HepG2 (cell line): ENCODE results near the gene RPGR. TPM values are rescaled to one million over a fixed set of nuclear protein-coding genes. Genes with fewer than 3 reads are reported as not detected.

ENCODE experiments used
- ATAC-seq: fragments of 200-7000 bp; cut with Tn5 transposase; 3 replicates; pipeline ENCODE4 v1.9.1; 2020; ENCODE audit warnings: mild to moderate bottlenecking, moderate library complexity
- BruUV-seq: library from RNA; stranded (reverse); fragments of 400-500 nt; replicated peaks from 2 replicates; lab custom pipeline; 2021; lab: Mats Ljungman, UMichigan
- CTCF ChIA-PET: fragments of 300-600 bp; formaldehyde crosslinking; extraction: SDS; loops from one replicate; lab custom pipeline; 2021; ENCODE audit warnings: low total read pairs, inconsistent platforms, low intra/inter-chr PET ratio; lab: Yijun Ruan, JAX
- POLR2A ChIA-PET: fragments of 350-600 bp; sonication (Branson Sonifier 250); formaldehyde crosslinking; loops from one replicate; lab custom pipeline; 2020; ENCODE audit warnings: antibody characterized with exemption, inconsistent platforms; lab: Yijun Ruan, JAX
- DNase-seq: peaks from one replicate; pipeline ENCODE4 v3.0.0-alpha.2; 2015; ENCODE audit warnings: low spot score
- FAIRE-seq: peaks from 3 replicates; lab custom pipeline; 2011; peaks lifted over from hg19 to GRCh38; lab: Jason Lieb, UNC
- H2AFZ ChIP-seq: one replicate; pipeline ENCODE4 v1.6.1; 2011; ENCODE audit warnings: low read length, inconsistent platforms
- H3K27ac ChIP-seq: fragments of 300-600 bp; 3 replicates; pipeline ENCODE4 v1.8.0; 2011; ENCODE audit warnings: mixed run types, mild to moderate bottlenecking, mixed read lengths, low read length, inconsistent platforms; ENCODE audit not compliant: insufficient read depth; ENCODE audit errors: extremely low read length
- H3K27me3 ChIP-seq, 2 experiments: fragments of 200-600 bp in 1 of 2; 2 replicates in 1 of 2; 3 replicates in 1 of 2; pipeline versions ENCODE4 v1.6.0 to v1.8.0; 2011; ENCODE audit warnings: low read length in 2 of 2, mild to moderate bottlenecking in 2 of 2, moderate library complexity in 2 of 2, inconsistent platforms in 1 of 2; ENCODE audit not compliant: insufficient read depth in 2 of 2, control insufficient read depth in 1 of 2
- H3K36me3 ChIP-seq, 2 experiments: fragments of 200-600 bp in 1 of 2; replicated peaks in 1 of 2; 2 replicates in 1 of 2; 3 replicates in 1 of 2; pipeline versions ENCODE4 v1.5.1 to v1.8.0; 2011; ENCODE audit warnings: low read length in 2 of 2, inconsistent platforms in 1 of 2; ENCODE audit not compliant: insufficient read depth in 2 of 2, control insufficient read depth in 1 of 2
- H3K4me1 ChIP-seq: 2 replicates; pipeline ENCODE4 v1.5.1; 2012; ENCODE audit warnings: low read length, inconsistent platforms; ENCODE audit not compliant: insufficient read depth
- H3K4me2 ChIP-seq: 2 replicates; pipeline ENCODE4 v1.6.0; 2011; ENCODE audit warnings: low read depth, low read length, inconsistent platforms
- H3K4me3 ChIP-seq, 3 experiments: fragments of 200-600 bp in 1 of 3; sonication (generic), shearing (Covaris generic) in 1 of 3; replicated peaks in 1 of 3; 2 replicates each; pipeline ENCODE4 v1.5.1; 2011 to 2016; ENCODE audit warnings: low read length in 3 of 3, inconsistent platforms in 2 of 3, low read depth in 2 of 3, mild to moderate bottlenecking in 2 of 3, control low read depth in 1 of 3, mixed read lengths in 1 of 3; ENCODE audit not compliant: insufficient read depth in 1 of 3
- H3K79me2 ChIP-seq: one replicate; pipeline ENCODE4 v1.6.1; 2011; ENCODE audit warnings: low read length, inconsistent platforms; ENCODE audit not compliant: insufficient read depth
- H3K9ac ChIP-seq: 2 replicates; pipeline ENCODE4 v1.6.0; 2011; ENCODE audit warnings: mild to moderate bottlenecking, low read depth, low read length, inconsistent platforms; ENCODE audit not compliant: insufficient read depth
- H3K9me3 ChIP-seq: 2 replicates; pipeline ENCODE4 v1.5.1; 2012; ENCODE audit warnings: mild to moderate bottlenecking, low read length
- H4K20me1 ChIP-seq: 2 replicates; pipeline ENCODE4 v1.6.0; 2011; ENCODE audit warnings: inconsistent platforms, mild to moderate bottlenecking, low read length, moderate library complexity; ENCODE audit not compliant: insufficient read depth
- IKZF1 ChIP-seq: fragments of 450-650 bp; IDR thresholded peaks from 2 replicates; pipeline ENCODE4 v1.7.1; 2016
- IRX3 ChIP-seq: sonication (generic); formaldehyde crosslinking; IDR thresholded peaks from 2 replicates; pipeline ENCODE4 v1.8.1; 2023; ENCODE audit warnings: mild to moderate bottlenecking, low read depth, missing genetic modification reagents, borderline replicate concordance
- SNAPC2 ChIP-seq: sonication (generic); formaldehyde crosslinking; IDR thresholded peaks from 2 replicates; pipeline ENCODE4 v1.8.1; 2022; ENCODE audit warnings: mild to moderate bottlenecking, missing genetic modification reagents
- YEATS4 ChIP-seq: sonication (generic); formaldehyde crosslinking; IDR thresholded peaks from 2 replicates; pipeline ENCODE4 v1.4.0; 2020; ENCODE audit warnings: missing genetic modification reagents, borderline replicate concordance
- ZFP82 ChIP-seq: sonication (generic); formaldehyde crosslinking; IDR thresholded peaks from 2 replicates; pipeline ENCODE4 v1.5.1; 2020; ENCODE audit warnings: mild to moderate bottlenecking, missing genetic modification reagents, borderline replicate concordance
- ZMAT5 ChIP-seq: sonication (generic); formaldehyde crosslinking; IDR thresholded peaks from 2 replicates; pipeline ENCODE4 v1.5.0; 2020; ENCODE audit warnings: mild to moderate bottlenecking, low read depth, missing genetic modification reagents, borderline replicate concordance
- ZNF124 ChIP-seq: sonication (generic); formaldehyde crosslinking; IDR thresholded peaks from 2 replicates; pipeline ENCODE4 v1.4.0; 2020; ENCODE audit warnings: missing genetic modification reagents
- ZNF318 ChIP-seq: sonication (generic); formaldehyde crosslinking; IDR thresholded peaks from 2 replicates; pipeline ENCODE4 v1.4.0; 2020; ENCODE audit warnings: mild to moderate bottlenecking, missing genetic modification reagents
- ZNF615 ChIP-seq: sonication (generic); formaldehyde crosslinking; IDR thresholded peaks from 2 replicates; pipeline ENCODE4 v1.5.0; 2020; ENCODE audit warnings: mild to moderate bottlenecking, missing genetic modification reagents, borderline replicate concordance
- ZNF710 ChIP-seq: sonication (generic); formaldehyde crosslinking; IDR thresholded peaks from 2 replicates; pipeline ENCODE4 v1.5.0; 2020; ENCODE audit warnings: mild to moderate bottlenecking, missing genetic modification reagents, borderline replicate concordance
- ZNF766 ChIP-seq: sonication (generic); formaldehyde crosslinking; IDR thresholded peaks from 2 replicates; pipeline ENCODE4 v1.5.0; 2020; ENCODE audit warnings: missing genetic modification reagents, borderline replicate concordance
- WGBS: methylation state at CpG from one replicate; pipeline ENCODE4 v1.1.6; 2017; ENCODE audit warnings: low lambda C conversion rate; 5-methylcytosine and 5-hydroxymethylcytosine counted together
- in situ Hi-C: cut with HindIII; loops from 2 replicates; pipeline ENCODE4 v1.10.0; 2017; ENCODE audit warnings: low pct_unique_long_range_greater_than_20kb; ENCODE audit not compliant: extremely low pct_ligation_motif_present
- intact Hi-C: fragments of 100-400 bp; cut with micrococcal nuclease; formaldehyde crosslinking; loops from one replicate; pipeline ENCODE4 v1.10.0; 2022; ENCODE audit not compliant: unreplicated experiment
- polyA plus RNA-seq, 8 experiments: library from polyadenylated mRNA; depleted of rRNA in 3 of 8; stranded (reverse) in 7 of 8; unstranded in 1 of 8; fragments of >200 nt; fragmentation: Illumina TruSeq in 4 of 8; extraction: Trizol in 4 of 8; gene quantifications; 2 replicates each; pipeline versions ENCODE4 v1.2.1 to v1.2.3, GENCODE V29; 2011 to 2016; ENCODE audit warnings: low read depth in 4 of 8, missing spikeins in 1 of 8, mixed read lengths in 1 of 8; ENCODE audit not compliant: insufficient read depth in 1 of 8
- total RNA-seq, 5 experiments: library from RNA; depleted of rRNA; stranded (reverse); fragments of >200 nt; fragmentation: Illumina TruSeq; extraction: Trizol; gene quantifications; 2 replicates each; pipeline ENCODE4 v1.2.3, GENCODE V29; 2016; ENCODE audit warnings: low read depth in 1 of 5

RPGR gene
- total and polyA plus RNA-seq, 2 of the 13 experiments (the other 11 are each of a cell fraction or from before 2014, with no cell fraction given) = 2.1 to 12.1 TPM

GRCh38 chrX:38312436-38312835 lies 14.9 kb downstream of the RPGR start (continued):
- no peak for TF ChIP-seq ZNF318 (CRISPR knock-in tag)
- no peak for TF ChIP-seq ZNF124
- no peak for TF ChIP-seq SNAPC2
- TF ChIP-seq ZNF766 (CRISPR knock-in tag) = no peak

GRCh38 chrX:38311743-38312142 lies 15.6 kb downstream of the RPGR start:
- peaks cover 0 to 2% of the 10 kb centered on the region in 2 experiments; a peak in 1 of 5 replicates for H3K36me3 ChIP-seq
- in situ Hi-C loops = no loop called here
- no peak overlapping the region for H3K9ac ChIP-seq
- no peak for DNase-seq
- ATAC-seq = no peak
- no peak for FAIRE-seq
- H3K4me2 ChIP-seq = no peak overlapping the region
- H3K27me3 ChIP-seq = no peaks in the 10 kb centered on the region
- CTCF ChIA-PET = no interaction called here
- POLR2A ChIA-PET = no interaction called here
- no TSS peak for BruUV-seq
- no peaks in the 10 kb centered on the region for H4K20me1 ChIP-seq
- no peaks in the 10 kb centered on the region for H3K4me1 ChIP-seq
- no peak overlapping the region for H3K4me3 ChIP-seq
- no peaks in the 10 kb centered on the region for H3K9me3 ChIP-seq
- intact Hi-C loops = no loop called here
- no peaks in the 10 kb centered on the region for H3K79me2 ChIP-seq
- no peak overlapping the region for H3K27ac ChIP-seq
- WGBS = 100% methylated on average over 2 of the region's 2 CpGs
- H2AFZ ChIP-seq = no peak overlapping the region
- TF ChIP-seq ZMAT5 = no peak
- no peak for TF ChIP-seq ZFP82
- no peak for TF ChIP-seq YEATS4 (CRISPR knock-in tag)
- TF ChIP-seq IRX3 = no peak
- no peak for TF ChIP-seq ZNF710 (CRISPR knock-in tag)
- TF ChIP-seq ZNF615 (CRISPR knock-in tag) = no peak
- no peak for TF ChIP-seq IKZF1
